GM19023 (cell line): ENCODE results near the gene CNMD.
"Not testable (repeated sequence)": the region's sequence is repeated elsewhere in the genome, so short reads cannot be mapped to it uniquely, and the experiment has no call there.

Source experiments
- ATAC-seq: cut with Tn5 transposase; IDR thresholded peaks from one replicate; pipeline ENCODE4 v1.9.1; 2021; ENCODE audit warnings: mild to moderate bottlenecking, moderate library complexity; ENCODE audit not compliant: unreplicated experiment

Gene CNMD

GRCh38 chr13:52744842-52745375, 5.3 kb upstream of the CNMD start:
- ATAC-seq, result no peak

DNA sequence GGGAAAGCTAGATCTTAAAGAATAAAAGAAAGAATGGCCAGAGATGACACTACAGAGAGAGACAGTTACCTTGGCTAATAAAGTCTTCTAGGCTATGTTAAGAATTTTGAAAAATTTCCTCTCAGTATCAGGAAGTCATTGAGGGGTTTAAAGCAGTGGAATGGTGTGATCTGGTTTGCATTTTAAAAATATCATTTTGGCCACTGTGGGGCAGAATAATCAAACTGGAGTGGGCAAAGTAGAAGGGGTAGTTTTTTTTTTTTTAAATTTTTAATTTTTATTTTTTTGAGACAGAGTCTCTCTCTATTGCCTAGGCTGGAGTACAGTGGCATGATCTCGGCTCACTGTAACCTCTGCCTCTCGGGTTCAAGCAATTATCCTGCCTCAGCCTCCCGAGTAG, 4.4 kb upstream of the CNMD start:
- no peak for ATAC-seq

- no peak for ATAC-seq
Measured at GRCh38 chr13:52743569-52743968, 3.9 kb upstream of the CNMD start.

DNA sequence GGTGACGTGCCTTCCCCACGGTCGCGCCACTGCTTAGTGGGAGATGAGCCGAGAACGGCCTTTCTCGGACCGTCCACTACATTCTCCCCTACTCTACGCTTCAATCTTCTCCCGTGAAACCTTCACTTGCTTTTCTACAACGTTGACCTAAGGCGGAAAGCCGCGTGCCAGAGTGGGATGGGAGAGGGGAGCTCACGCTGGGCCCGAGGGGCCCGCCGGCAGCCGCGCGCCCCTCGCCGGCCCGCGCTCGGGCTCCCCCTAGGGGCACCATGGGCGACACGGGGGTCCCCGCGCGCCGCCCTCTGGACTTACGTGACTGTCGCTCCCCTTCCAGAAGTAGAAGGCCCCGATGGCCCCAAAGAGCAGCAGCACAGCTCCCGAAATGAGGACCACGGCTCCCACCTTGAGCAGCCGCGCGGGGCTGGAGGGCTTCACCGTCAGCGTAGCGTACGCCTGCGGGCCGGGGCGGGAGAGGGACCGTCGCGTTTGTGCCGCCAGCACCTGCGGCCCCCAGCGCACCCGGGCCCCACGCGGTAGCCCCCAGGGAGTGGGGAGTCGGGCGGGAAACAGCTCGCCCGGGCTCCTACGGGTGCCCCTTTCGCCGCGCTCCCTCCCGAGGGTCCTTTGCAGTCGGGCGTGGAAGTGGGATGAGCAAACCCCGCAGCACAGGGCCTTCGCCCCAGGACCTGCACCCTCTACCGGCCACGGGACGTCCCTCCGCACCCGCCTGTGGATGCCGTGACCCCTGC, 727 bp downstream of the CNMD start:
- ATAC-seq, result peak; percentile 54

DNA sequence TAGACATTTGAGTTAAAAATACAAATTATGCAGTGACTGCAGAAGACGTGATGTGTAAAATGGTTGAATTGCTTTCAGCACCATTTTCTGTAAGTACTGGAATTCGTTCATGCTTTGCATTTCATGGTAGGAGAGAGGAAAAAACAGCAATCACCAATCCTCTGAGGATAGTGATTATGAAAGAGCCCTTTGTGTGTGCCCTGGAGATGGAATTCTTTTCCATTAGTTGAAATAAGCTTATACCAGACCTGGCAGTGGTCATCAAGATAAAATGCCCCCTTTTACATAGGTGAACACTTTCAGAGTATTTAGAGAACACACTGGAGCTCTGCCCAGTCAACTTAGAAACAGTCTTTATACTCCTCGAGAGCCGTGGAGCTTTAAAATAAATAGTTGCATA, 1.7 kb downstream of the CNMD start:
- ATAC-seq, result no peak

GRCh38 chr13:52737451-52737850, 2.2 kb downstream of the CNMD start:
- no peak for ATAC-seq

GRCh38 chr13:52736891-52737290, 2.7 kb downstream of the CNMD start:
- ATAC-seq, result no peak

DNA sequence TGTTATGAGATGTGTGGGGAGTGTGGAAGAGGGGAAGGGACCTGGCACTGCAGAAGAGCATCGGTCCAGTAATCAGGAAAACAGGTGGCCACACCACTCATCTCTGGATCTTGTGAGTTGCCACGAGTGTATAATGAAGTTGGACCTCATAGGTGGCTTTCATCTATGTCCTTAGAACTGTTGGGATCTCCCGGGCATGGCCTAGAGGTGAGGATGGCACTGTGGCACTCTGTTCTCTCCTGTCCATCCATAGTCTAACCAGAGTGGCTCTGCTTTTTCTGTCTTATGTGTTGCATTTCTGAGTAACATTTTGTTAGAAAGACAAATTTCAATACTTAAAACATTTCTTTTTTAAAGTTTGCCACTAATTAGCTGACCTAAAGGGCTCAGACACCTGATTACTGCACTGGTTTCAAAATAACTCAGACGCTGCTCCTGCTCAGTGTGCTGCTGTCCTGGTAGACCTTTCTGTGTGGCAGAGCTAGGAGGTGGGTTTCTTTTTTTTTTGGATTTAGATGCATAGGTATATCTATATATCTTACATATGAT, 5.5 kb downstream of the CNMD start:
- ATAC-seq, result no peak

- ATAC-seq, result no peak
Measured at GRCh38 chr13:52726258-52726657, 13.4 kb downstream of the CNMD start.

DNA sequence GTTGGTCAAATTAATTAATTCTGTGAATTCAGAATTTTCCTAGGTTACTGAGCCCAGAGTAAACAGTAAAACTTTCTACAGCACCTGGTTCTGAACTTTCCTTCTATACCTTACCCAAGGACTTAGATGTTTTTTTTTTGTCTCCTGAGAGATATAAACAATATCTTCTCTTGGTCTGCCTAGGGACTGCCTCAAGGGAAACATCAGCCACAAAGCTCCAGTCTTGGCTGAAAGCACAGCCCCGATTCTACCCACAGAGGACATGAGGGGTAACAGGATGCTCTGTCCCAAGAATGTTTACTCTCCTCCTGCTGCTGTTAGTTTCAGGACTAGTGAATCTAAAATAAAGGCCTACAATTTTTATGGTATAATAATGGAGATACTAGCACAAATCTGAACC, 14.3 kb downstream of the CNMD start:
- ATAC-seq, result no peak

DNA sequence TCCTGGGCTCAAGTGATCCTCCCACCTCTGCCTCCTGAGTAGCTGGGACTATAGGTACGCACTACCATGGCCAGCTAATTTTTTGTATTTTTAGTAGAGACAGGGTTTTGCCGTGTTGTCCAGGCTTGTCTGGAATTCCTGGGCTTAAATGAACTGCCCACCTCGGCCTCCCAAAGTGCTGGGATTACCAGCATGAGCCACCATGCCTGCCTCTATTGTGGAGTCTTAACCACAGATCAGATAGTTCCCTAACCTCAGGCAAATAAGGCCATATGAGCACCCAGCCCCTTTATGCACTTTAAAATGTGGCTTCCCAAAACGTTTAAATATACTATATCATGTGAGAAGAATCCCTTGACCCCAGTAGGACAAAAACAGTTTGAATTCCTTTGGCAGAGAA, 16.4 kb downstream of the CNMD start:
- ATAC-seq, result no peak

- not testable (repeated sequence) for ATAC-seq
Measured at GRCh38 chr13:52721356-52721755, 18.3 kb downstream of the CNMD start.

GRCh38 chr13:52720904-52721303, 18.7 kb downstream of the CNMD start:
- not testable (repeated sequence) for ATAC-seq

DNA sequence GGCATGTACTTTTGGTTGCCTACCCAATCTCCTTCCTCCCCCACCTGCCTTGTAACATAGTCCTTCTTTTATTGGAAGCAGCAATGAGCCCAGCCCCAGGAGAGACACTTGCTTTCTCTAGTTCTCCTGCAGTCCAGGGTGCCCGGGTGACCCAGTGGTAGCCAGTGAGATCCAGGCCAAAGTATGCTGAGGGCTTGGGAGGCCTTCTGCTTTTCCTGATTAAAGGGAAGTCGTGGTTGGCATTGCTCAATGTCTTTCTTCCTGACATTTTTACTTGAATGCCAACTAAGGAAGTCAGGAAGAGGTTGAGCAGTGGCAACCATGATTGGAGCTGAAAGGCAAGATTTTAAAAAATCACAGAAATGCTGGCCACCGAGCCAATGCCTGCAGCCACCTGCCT, 25.7 kb downstream of the CNMD start:
- no peak for ATAC-seq

- ATAC-seq, result no peak
Measured at GRCh38 chr13:52712385-52712784, 27.2 kb downstream of the CNMD start.

GRCh38 chr13:52711286-52711685, 28.3 kb downstream of the CNMD start:
- ATAC-seq, result no peak

DNA sequence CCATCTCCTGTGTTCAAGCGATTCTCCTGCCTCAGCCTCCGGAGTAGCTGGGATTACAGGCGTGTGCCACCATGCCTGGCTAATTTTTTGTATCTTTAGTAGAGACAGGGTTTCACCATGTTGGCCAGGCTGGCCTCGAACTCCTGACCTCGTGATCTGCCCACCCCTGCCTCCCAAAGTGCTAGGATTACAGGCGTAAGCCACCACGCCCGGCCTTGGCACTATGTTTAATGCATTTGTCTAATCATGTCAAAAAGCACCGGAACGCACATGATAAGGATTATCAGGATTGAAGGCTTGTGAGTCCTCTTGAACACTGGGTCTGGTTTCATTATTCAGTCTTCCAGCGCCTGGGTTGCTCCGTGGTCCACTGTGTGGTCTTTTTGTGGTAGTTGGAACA, 31.4 kb downstream of the CNMD start:
- ATAC-seq, result not testable (repeated sequence)

DNA sequence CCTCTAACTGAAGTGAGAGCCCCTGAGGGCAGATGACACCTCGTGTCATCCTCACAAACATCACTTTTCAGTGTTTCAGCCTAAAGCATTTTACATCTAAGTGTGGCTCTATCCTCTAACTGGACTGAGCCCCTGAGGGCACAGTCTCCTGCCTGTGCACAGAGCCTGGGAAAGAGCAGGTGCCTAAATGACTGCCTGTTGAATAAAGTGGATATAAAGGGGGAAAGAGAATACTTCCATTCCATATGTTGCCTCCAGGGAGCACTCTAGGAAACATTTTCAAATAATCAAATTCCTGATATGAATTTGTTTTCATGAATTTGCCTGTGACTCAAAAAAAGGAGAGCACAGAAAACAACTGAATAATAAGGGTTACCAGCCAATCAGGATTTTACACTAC, 32.2 kb downstream of the CNMD start:
- no peak for ATAC-seq

DNA sequence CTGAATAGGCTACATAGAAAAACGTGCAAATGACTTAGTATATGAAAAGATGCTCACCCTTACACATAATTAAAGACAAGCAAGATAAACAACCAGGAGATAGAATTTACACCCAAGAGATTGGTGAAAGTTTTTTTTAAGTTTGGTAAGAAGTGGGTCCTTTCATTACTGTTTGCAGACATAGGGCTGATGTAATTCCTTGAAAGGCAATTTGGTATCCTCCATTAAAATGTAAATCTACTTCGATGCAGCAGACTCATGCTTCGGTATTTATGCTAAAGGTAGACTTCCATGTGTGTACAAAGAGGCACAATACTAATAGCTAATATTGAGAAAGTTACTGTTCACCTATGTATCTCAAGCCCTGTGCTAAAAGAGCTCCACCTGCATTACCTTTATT, 33.5 kb downstream of the CNMD start:
- no peak for ATAC-seq

DNA sequence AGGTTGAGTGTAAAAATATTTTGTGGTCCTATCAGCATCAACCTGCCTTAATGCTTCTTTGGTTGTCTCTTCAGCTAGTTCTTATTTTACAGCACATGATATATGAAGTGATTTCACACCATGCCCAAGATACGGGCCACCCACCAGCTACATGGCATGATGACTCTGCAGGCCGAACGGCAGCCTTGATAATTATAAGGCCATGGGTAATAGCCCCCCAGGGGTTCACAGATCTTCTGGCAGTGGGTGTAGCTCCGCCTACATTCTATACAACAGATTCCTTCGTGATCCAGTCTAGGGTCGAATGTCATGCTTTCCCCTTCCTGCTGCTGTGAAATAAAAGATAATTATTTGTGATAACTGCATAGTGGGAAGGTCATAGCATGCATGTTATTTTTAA, 36.1 kb downstream of the CNMD start:
- no peak for ATAC-seq

DNA sequence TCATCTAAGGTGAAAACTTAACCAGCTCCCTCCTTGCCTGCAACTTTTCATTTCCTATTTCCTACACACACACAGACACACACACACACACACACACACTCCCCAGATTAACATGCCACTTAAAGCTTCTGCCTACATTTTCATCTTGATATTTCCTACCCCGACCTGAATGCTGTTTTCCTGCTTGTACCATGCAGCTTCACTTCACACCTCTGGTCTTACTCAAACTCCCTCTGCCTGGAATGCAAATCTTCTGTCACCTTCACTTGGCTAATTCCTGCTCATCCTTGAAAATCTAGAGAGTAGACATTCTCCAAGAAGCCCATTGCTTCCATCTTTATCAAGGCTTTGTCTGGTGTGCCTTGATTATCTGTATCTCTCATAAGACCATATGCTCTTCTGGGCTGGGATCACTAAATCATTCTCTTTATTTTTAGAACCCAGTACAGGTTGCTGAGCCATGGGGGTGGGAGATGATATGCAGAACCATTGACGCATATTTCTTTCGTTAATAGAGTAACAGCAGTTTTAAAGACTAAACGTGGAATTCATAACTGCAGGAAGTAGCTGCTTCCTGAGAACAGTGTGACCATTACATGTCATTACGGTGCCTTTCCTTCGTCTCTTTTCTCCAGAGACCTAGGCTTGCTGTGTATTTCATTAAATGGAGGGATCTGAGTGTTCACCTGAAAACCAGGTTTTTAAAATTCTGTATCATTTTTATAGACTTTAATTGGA, 37.7 kb downstream of the CNMD start:
- no peak for ATAC-seq

- no peak for ATAC-seq
Measured at GRCh38 chr13:52696566-52696965, 43.1 kb downstream of the CNMD start.
